GM18499 (cell line): Measurements from ENCODE around the gene CATSPER1.
"Not testable (repeated sequence)": the region's sequence is repeated elsewhere in the genome, so short reads cannot be mapped to it uniquely, and the experiment has no call there.

Source experiments
- ATAC-seq: cut with Tn5 transposase; IDR thresholded peaks from one replicate; pipeline ENCODE4 v1.9.1; 2021; ENCODE audit warnings: moderate number of reproducible peaks; ENCODE audit not compliant: insufficient read depth, unreplicated experiment

The CATSPER1 gene

DNA sequence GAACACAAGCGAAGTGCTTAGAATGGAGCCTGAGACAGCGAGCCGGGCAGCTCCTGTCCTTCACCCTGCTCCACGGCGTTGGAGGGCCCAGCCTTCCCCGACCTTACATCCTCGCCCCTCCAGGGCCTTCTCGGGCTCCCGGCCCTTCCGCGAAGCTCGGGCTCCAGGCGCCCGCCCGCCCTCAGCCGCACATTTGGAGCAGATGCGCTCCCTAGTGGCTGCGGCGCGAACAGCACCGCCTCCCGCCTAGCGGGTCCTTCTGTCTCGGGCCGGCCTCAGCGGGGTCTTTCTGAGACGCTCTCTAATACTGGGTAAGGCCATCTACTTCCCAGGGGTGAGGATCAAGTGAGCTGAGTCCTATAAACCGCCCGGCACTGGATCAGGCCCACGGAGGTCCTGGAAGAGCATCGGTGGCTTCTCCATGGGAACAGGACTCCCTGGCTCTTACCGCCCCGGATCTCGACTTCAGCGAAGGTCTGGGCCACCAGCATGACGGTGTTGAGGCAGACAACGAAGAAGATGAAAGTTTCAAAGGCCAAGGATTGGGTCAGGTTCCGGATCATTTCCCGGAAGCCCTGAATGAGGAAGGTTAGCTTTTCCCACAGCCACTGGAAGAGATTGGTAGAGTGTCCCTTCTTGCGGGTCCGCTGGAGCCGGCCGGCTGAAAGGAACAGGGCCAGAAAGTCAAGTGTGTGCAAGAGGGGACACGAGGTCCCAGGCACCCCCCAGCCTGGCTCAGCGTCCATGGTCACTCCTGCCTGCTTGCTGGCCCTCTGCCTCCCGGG is 3.7 kb downstream of the CATSPER1 start:
- ATAC-seq = no peak

DNA sequence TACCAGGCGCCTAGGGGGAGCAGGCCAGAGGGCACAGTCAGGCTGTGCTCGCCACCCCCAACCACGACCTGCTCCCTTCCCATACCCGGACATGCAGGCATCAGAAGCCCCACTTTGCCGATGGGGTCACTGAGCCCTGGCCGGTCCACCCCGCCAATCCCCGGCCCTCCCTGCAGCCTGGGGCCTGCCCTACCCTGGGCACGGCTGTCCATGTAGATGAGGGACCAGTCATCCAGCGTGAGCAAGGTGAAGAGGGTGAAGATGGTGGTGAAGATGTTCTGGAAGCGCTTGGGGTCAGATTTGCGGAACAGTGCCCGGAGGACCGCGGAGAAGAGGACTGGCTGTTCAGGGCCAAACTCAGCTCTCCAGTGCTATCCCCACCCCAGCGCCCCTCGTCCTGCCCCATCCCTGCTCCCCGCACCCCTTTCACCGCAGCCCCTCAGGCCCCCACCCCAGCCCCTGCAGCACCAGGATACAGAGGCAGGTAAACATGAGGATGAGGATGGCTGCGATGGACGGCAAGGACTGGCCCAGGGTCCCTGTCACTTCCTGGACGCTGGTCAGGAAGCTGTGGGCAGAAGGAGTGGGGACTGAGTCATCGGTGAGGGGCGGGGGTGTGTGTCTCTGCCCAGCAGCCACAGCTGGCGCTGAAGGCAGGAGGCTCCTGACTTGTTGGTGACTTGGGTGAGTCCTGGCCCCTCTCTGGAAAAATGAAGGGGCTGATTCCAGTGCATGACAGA is 5.5 kb downstream of the CATSPER1 start:
- no peak for ATAC-seq

DNA sequence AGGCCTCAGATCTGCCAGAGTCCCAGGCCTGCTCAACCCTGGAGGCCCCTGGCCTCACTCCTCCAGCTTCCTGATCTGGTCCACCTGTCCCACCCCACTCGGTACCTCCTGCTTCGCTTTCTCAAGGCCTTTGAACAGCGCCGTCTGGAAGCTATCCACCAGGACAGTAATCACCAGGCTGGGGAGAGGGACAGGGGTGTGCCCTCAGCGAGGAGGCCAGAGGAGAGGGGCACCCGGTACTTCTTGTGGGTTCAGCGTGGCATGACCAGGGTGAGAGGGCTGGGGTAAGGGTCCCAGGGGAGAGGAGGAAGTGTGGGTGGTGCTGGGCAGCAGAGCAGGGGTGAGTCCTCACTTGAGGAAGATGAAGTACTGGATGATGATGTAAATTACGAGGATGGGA is 6.1 kb downstream of the CATSPER1 start:
- ATAC-seq = no peak

DNA sequence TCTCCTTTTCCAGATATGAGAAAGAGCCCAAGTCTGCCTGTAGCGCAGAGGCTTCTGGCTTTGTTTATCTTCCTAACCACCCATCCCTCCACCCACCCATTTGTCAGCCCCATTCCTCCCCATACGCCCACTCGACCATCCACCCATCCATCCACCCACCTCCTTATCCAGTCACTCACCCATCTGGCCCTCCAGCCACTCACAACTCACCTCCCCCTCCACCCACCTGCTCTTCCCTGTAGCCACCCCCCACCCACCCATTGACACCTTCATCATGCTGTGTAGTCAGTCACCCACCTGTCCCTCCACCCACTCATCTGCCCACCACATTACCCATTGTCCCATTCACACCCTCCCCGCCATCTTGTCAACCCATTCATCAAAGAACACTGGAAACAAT is 9.0 kb downstream of the CATSPER1 start:
- no peak for ATAC-seq

DNA sequence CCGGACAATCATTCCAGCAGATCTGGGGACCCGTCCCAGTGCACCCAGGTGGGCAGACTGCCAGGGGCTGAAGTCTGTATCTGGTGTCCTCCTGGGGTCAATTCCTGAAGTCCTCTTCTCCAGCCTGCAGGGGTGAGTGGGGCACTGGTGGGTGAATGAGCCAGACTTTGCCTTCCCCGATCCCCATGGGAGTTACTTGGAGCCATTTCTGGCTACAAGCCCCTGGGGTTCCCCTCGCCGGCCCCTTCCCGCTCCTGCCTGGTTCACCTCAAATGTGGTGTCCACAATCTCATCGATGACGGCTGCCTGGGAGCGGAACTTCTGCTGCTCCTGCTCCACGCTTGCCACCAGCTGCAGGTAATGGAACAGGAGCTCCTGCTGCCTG is 9.5 kb downstream of the CATSPER1 start:
- no peak for ATAC-seq

DNA sequence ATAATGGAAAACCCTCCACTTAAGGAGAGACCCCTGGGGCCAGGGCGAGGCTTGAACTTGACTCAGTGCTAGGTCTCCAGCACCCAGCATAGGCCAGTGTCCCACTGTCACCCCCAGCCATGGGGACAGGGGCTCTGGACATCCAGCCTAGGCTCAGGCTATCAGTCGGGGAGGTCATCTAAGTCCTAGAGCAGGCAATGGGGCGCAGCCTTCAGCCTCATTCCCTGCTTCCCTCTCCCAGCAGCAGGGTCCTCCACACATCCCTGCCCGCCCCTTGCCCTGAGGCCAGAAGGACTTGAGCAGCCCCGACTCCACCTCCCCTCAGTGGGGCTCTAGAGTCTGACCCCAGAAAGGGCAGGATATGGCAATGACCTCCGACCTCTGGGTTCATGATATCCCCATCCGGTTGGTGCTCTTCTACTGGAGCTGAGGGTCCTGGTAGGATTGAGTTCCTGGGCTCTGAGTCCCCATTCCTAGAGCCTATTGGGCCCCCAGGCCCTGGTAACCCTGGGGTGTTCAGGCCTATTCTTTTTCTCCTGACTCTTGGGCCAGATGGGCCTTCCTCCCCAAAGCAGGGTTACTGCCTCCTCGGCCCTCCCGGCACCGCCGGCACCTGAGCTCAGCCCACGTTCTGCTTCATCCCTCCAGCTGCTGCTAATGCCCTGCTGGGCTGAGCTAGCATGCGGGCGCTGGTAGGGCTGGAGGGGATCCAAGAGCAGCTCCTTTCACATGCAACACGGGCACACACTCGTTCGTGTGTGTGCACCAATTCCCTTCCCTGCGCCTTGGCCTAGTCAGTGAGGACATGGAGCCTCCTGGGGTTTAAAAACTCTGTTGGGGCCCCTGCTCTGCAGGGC is 10.1 kb downstream of the CATSPER1 start:
- ATAC-seq = no peak

DNA sequence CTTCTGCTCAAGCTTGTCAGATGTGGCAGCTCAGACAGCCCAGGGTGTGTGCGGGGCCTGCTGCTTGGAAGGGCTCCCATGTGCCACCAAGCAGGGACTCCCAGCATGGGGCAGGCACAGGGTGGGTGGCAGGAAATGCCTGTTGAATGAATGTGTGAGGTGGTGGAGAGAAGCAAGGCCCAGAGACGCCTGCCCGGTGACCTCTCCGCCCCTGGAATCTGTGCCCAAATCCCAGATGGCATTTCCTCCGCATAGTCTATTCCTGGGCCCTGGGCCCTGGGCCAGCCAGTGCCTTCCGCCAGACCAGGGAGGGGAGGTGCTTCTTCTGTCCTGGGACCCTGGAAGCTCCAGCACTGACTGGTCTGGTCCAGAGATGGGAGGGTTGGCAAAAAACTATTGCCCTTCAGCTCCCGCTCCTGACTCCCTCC is 10.8 kb downstream of the CATSPER1 start:
- no peak for ATAC-seq

DNA sequence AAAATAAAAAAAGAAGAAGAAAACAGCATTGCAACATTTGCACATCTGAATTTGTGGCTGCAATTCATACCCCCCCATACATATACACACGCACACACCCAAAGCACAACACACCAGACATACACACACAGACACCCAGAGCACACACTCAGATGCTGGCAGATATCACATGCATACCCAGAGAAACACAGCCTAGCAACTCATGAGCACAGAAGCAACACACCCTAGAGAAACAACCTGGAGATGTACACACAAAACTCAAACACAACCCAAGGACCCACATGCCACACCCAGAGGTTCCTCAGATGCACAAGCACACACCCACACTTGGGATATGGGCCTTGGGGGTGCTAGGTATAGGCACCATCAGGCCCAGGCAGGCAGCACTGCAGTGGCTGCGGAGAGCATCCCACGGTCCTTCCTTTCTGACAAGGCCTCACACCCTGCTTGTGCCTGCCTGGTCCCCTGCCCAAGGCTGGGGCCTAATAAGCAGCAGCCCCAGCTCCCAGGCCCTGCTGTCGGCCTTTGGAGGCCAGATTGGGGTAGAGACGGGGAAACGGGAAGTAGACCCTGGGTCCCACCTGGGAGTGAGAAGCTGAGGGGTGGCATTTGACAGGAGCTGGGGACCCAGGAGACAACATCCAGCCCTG is 11.3 kb downstream of the CATSPER1 start:
- ATAC-seq = no peak

DNA sequence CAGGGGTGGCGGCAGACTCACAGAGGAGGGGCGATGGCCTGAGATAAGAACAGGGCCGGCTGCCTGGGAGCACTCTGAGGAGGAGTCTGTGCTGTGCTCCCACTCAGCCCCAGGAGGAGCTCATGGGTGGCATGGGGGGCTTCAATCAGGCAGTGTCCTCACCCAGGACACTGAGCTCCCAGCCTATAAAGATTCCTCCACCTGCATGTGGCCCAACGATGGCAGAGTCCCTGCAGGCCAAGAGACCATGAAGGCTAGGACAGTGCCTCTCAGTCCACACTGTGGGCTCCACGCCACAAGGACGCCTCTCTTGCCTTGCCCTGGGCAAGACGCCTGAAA is 12.5 kb downstream of the CATSPER1 start:
- no peak for ATAC-seq

DNA sequence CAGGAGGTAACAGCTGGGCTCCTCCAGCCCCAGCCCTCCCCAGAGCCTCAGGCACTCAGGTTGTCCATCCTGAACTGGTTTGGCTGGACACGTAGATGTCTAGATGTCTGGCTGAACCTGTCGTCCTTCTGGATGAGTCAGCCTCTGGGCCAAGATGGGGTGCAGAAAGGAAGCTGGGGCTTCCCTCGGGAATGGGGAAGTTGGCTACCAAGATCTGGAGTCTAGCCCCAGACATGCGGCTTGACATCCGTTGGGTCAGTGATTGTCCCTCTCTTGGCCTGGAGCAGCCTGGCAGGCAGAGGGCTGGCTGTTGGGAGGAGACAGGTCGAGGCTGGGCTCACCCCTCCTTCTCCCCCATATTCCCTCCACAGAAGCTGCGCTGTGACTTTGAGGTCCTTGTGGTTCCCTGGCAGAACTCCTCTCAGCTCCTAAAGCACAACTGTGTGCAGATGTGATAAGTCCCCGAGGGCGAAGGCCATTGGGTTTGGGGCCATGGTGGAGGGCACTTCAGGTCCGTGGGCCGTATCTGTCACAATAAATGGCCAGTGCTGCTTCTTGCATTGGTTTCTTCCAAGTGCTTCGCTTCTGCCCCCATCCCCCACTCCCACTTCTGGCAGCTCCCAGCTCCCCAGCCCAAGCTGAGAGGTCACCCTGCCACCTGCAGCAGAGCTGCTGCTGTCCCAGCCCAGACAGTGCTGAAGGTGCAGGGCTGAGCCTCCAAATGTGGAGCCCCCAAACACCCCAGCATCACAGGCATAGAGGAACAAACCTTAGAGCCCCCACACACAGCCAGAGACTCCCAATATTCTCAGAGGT is 13.1 kb downstream of the CATSPER1 start:
- ATAC-seq = no peak

DNA sequence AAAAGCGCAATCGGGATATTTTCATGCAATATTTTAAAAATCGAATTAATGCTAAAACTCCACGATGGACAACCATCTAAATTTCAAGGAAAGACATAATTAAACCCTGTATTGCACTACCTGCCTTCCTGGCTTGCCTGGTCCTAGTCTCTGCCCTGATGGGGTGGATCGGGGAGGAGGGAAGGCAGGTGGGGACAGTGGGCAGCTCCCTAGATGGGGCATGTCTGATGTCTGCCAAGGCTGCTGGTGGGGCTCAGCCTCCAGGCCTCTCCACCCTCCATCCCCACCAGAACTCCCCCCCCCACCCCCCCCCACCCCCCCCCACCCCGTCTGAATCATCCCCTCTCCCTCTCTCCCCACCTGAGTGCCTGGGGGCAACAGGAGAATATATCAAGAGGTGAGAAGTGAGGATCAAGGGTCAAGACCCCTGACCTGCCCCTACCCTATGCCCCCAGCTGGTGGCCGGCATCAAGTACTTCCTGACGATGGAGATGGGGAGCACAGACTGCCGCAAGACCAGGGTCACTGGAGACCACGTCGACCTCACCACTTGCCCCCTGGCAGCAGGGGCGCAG is 13.8 kb downstream of the CATSPER1 start:
- no peak for ATAC-seq

DNA sequence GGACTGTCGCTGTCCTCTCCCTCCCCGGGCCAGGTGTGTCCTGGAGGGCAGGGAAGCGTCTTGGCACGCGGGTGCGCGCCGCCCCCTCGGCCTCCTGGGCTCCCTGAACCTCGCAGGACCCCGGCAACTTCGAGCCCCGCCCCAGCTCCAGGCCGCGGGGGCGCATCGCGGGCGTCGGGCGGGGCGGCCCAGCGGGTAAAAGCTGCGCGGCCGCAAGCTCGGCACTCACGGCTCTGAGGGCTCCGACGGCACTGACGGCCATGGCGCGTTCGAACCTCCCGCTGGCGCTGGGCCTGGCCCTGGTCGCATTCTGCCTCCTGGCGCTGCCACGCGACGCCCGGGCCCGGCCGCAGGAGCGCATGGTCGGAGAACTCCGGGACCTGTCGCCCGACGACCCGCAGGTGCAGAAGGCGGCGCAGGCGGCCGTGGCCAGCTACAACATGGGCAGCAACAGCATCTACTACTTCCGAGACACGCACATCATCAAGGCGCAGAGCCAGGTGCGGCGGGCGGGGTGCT is 14.4 kb downstream of the CATSPER1 start, which contains the start of gene CST6:
TSS of gene CST6 (plus strand) at position 224 of the 519 bp plus-strand sequence. CDS start at position 261, 37 bp downstream.
- no peak for ATAC-seq

DNA sequence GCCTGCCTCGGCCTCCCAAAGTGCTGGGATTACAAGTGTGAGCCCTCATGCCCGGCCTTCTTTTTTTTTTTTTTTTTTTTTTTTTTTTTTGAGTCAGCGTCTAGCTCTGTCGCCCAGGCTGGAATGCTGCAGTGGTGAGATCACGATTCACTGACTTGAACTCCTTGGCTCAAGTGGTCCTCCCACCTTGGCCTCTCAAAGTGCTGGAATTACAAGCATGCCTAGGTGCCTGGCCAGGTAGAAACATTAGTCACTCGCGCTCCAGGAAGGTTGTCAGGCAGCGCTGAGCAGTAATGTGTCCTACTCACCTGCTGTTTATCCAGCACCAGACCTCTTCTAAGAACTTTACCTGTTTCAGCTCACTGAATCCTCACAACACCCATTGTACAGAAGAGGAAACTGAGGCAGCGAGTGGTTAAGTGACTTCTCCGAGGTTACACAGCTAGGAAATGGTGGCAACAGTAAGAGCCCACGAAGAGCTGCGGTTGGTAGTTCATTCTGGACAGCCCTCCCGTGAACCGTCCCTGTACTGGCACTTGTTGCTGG is 15.0 kb downstream of the CATSPER1 start:
- no peak for ATAC-seq

DNA sequence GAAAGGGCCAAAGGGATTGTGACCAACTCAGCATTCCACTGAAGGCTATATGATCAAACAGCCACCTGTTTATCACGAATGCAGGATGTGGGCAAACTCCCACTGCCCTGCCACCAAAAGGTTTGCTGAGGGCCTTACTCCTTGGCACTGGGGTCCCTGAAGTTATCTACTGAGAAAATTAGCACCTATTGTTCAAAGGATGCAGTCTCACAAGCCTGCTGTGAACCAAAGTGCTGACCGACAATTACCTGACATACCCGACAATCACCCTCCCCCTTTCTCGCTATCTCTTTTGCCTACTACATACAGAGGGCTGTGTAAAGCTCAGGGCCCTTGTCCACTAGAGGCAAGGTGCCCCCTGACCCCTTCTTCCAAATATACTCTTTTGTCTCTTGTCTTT is 16.2 kb downstream of the CATSPER1 start:
- ATAC-seq = not testable (repeated sequence)

DNA sequence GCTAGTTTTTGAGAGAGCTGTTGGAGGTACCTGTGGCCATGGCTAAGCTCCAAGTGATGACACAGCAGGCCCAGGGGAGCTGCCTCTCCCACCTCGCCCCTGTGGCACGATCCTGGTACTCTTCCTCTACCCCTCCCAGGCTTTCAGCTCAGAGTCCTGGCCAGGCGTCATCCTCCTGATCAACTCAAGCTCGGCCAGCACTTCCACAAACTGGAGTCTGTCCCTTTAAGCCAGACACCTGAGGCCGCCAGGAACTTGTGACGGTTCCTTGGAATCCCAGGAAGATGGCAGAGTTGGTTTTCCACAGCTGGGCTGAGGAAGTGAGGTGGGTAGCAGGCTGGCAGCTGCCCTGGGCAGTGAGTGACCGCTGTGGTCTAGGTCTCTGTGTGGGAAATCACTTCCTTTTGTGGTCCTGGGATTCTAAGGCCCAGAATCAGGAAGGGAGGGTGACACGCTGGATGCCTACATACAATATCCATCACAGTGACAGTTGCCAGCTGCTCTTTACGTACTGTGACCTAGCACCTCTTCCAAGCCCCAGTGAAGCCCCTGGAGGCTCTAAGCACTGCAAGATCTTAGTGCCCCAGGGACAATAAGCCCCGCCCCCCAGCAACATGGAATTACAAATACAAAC is 17.7 kb downstream of the CATSPER1 start:
- no peak for ATAC-seq

DNA sequence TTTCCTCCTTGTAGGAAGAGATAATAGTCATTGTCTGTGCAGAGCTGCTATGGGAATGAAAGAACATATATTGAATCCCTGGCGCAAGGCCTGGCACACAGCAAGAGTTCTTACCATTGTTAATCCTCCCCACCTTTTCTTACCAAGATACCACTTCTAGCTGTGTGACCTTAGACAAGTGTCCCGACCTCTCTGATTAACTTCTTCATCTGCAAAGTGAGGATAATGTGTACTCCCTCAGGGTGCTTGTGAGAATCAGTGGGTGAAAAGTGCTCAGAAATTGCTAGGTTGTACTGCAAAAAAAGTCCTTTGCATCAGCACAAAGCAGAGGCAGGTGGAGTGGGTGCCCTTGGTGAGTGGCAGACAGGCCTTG is 18.2 kb downstream of the CATSPER1 start:
- ATAC-seq = no peak

DNA sequence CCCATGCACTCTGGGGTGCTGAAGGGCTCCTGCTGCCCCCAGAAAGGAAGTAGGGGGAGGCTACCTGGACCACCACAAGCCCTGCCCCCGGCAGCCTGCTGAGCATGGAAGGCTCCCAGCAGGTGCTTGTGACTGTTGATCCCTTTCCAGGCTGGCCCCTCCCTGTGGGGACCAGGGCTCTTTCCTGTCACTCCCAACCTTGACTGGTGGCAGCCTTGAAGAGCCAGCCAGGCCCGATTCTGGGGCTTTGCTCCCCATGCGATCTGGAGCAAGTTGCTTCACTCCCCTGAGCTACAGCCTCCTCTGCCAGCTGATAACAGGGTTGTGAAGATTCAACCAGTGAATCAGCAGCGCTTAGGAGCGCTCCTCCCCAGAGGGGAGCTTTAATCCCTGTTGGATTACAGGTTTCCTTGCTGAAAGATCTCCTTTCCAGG is 19.1 kb downstream of the CATSPER1 start:
- ATAC-seq = no peak

DNA sequence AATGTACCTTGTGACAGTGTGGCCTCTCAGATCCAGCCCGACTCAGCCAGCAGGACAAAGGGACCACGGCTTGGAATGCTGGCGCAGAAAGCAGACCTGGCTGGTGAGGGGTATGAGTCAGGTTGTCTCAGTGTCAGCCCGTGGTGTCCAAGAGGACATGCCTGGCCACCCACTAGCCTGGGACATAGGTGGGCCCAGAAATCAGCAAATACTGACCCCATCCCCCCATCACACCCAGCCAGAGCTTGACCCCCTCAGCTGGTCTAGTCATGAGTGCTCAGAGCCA is 19.4 kb downstream of the CATSPER1 start:
- ATAC-seq = no peak
